Measurements from ENCODE around the gene INPP5J. TPM values are rescaled to one million over a fixed set of nuclear protein-coding genes. Genes with fewer than 3 reads are reported as not detected.

The INPP5J gene
- total RNA-seq, 3 donors from 2014 or later (not counting 1 experiment from before 2014, with no cell fraction given), result not detected

DNA sequence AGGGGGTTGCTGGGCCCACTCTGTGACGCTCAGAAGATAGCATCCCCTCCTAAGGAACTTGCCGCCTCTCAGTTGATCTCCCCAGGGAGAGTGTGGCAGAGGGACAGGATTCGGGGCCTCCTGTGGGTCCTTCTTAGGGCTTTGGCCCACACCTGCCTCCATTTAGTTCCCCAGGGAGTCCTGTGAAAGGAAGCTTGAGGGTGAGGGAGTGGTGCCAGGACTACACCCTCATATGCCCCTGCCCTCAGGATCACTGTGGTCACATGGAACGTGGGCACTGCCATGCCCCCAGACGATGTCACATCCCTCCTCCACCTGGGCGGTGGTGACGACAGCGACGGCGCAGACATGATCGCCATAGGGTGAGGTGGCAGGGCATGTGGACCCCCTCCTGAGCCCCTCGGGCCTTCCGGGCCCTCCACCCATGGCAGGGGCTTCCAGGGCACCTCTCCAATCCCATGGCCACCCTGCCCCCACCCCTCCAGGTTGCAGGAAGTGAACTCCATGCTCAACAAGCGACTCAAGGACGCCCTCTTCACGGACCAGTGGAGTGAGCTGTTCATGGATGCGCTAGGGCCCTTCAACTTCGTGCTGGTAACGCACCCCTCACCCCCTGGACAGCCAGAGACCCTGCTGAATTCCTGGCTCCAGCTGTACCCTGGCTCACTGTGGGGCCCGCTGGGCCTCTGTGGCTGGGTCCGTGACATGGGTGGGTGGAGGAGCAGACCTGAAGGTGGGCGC, 3.5 kb downstream of the INPP5J start:
- 84% methylated on average over 22 of the region's 22 CpGs for whole genome bisulfite sequencing (ENCODE audit: insufficient coverage)
- TF ChIP-seq CTCF (IDR thresholded peaks at IDR 0.05), result no peak
- Mint-ChIP-seq H3K4me3 (no peak overlapping the region), H3K27ac (no peak overlapping the region), H3K4me1 (no peaks in the 10 kb centered on the region), H3K27me3 (ENCODE audit: low read depth in 2 of 2) (no peaks in the 10 kb centered on the region), H3K9me3 (no peaks in the 10 kb centered on the region), H3K36me3 (no peaks in the 10 kb centered on the region)
- no peak for ATAC-seq
- no peak for DNase-seq
- intact Hi-C loops (cut with micrococcal nuclease), result no loop called here
- H3K27ac ChIP-seq (ENCODE audit: low read length), result no peak overlapping the region
- no peaks in the 10 kb centered on the region for H3K36me3 ChIP-seq (ENCODE audit: control insufficient read depth, insufficient read depth, low read length)
- H3K4me1 ChIP-seq (ENCODE audit: control insufficient read depth, insufficient read depth, low read length), result no peaks in the 10 kb centered on the region
- no peak overlapping the region for H3K4me3 ChIP-seq (ENCODE audit: low read length)
- H3K27me3 ChIP-seq (ENCODE audit: control insufficient read depth, insufficient read depth, low read length), result no peaks in the 10 kb centered on the region
- no peaks in the 10 kb centered on the region for H3K9me3 ChIP-seq (ENCODE audit: control insufficient read depth, insufficient read depth, low read length)

GRCh38 chr22:31126869-31127175, 4.1 kb downstream of the INPP5J start:
- H3K27me3 ChIP-seq (ENCODE audit: control insufficient read depth, insufficient read depth, low read length), result no peaks in the 10 kb centered on the region
- Mint-ChIP-seq H3K36me3 (no peaks in the 10 kb centered on the region), H3K4me1 (no peaks in the 10 kb centered on the region), H3K4me3 (no peak overlapping the region), H3K9me3 (no peaks in the 10 kb centered on the region), H3K27ac (no peak overlapping the region), H3K27me3 (ENCODE audit: low read depth in 2 of 2) (no peaks in the 10 kb centered on the region)
- no peak for TF ChIP-seq CTCF (IDR thresholded peaks at IDR 0.05)
- ATAC-seq, result no peak
- DNase-seq, result no peak
- H3K27ac ChIP-seq (ENCODE audit: low read length), result no peak overlapping the region
- WGBS (ENCODE audit: insufficient coverage), result 84% methylated on average over 12 of the region's 13 CpGs
- intact Hi-C loops (cut with micrococcal nuclease), result no loop called here
- no peaks in the 10 kb centered on the region for H3K36me3 ChIP-seq (ENCODE audit: control insufficient read depth, insufficient read depth, low read length)
- H3K9me3 ChIP-seq (ENCODE audit: control insufficient read depth, insufficient read depth, low read length), result no peaks in the 10 kb centered on the region
- no peak overlapping the region for H3K4me3 ChIP-seq (ENCODE audit: low read length)
- no peaks in the 10 kb centered on the region for H3K4me1 ChIP-seq (ENCODE audit: control insufficient read depth, insufficient read depth, low read length)

DNA sequence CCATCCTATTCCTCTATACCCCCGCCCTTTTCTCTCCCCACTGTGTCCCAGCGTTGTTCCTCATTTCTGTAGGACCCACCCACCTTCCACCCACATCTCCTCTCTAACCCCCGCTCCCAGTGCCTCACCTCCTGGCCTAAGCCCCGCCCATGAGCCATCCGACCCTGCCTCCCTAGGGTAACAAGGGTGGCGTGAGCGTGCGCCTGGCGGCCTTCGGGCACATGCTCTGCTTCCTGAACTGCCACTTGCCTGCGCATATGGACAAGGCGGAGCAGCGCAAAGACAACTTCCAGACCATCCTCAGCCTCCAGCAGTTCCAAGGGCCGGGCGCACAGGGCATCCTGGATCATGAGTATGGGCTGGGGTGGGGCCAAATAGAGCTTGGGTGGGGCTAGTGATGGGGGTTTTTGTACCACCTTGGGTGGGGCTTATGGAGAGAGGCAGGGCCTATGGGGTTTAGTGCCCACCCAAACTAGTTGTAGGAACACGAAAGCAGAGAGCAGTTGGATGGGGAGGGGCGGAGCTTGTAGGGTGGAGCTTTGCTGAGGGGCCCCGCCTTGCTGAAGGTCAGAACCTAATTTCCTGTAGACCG, 4.5 kb downstream of the INPP5J start:
- H3K36me3 Mint-ChIP-seq, result no peaks in the 10 kb centered on the region
- Histone ChIP-seq H3K36me3 (ENCODE audit: control insufficient read depth, insufficient read depth, low read length) (no peaks in the 10 kb centered on the region), H3K27me3 (ENCODE audit: control insufficient read depth, insufficient read depth, low read length) (no peaks in the 10 kb centered on the region), H3K9me3 (ENCODE audit: control insufficient read depth, insufficient read depth, low read length) (no peaks in the 10 kb centered on the region), H3K4me3 (ENCODE audit: low read length) (no peak overlapping the region), H3K27ac (ENCODE audit: low read length) (no peak overlapping the region), H3K4me1 (ENCODE audit: control insufficient read depth, insufficient read depth, low read length) (no peaks in the 10 kb centered on the region)
- no peaks in the 10 kb centered on the region for H3K9me3 Mint-ChIP-seq
- ATAC-seq (no peak), DNase-seq (no peak)
- 51% methylated on average over 19 of the region's 19 CpGs for WGBS (ENCODE audit: insufficient coverage)
- no peak for TF ChIP-seq CTCF (IDR thresholded peaks at IDR 0.05)
- no peaks in the 10 kb centered on the region for H3K27me3 Mint-ChIP-seq (ENCODE audit: low read depth in 2 of 2)
- no peaks in the 10 kb centered on the region for H3K4me1 Mint-ChIP-seq
- no peak overlapping the region for H3K27ac Mint-ChIP-seq
- intact Hi-C loops (cut with micrococcal nuclease), result no loop called here
- no peak overlapping the region for H3K4me3 Mint-ChIP-seq

DNA sequence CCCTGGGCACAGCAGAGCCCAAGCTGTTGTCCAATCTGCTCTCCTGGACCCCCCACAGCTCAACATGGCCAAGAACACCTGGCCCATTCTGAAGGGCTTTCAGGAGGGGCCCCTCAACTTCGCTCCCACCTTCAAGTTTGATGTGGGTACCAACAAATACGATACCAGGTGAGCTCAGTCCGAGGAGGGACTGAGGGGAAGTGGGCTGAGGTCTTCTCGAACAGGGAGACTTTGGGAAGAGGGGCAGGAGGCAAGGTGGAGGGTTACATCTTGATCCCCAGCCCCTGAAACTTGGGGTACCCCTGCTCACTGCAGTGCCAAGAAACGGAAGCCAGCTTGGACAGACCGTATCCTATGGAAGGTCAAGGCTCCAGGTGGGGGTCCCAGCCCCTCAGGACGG, 5.4 kb downstream of the INPP5J start:
- Mint-ChIP-seq H3K4me3 (no peak overlapping the region), H3K27ac (no peak overlapping the region), H3K9me3 (no peaks in the 10 kb centered on the region), H3K27me3 (ENCODE audit: low read depth in 2 of 2) (no peaks in the 10 kb centered on the region), H3K36me3 (no peaks in the 10 kb centered on the region), H3K4me1 (no peaks in the 10 kb centered on the region)
- TF ChIP-seq CTCF (IDR thresholded peaks at IDR 0.05), result no peak
- intact Hi-C loops (cut with micrococcal nuclease), result no loop called here
- Histone ChIP-seq H3K36me3 (ENCODE audit: control insufficient read depth, insufficient read depth, low read length) (no peaks in the 10 kb centered on the region), H3K27me3 (ENCODE audit: control insufficient read depth, insufficient read depth, low read length) (no peaks in the 10 kb centered on the region), H3K27ac (ENCODE audit: low read length) (no peak overlapping the region), H3K4me1 (ENCODE audit: control insufficient read depth, insufficient read depth, low read length) (no peaks in the 10 kb centered on the region), H3K4me3 (ENCODE audit: low read length) (no peak overlapping the region), H3K9me3 (ENCODE audit: control insufficient read depth, insufficient read depth, low read length) (no peaks in the 10 kb centered on the region)
- no peak for DNase-seq
- ATAC-seq, result no peak
- WGBS (ENCODE audit: insufficient coverage), result 87% methylated on average over 7 of the region's 7 CpGs
